Natural killer cell (primary cell): ENCODE results near the gene R3HDM2. TPM values are rescaled to one million over a fixed set of nuclear protein-coding genes. Genes with fewer than 3 reads are reported as not detected.

Experiments
- ATAC-seq, 3 donors: fragments of 150-1000 bp in 2 of 3; fragments of 200-7000 bp in 1 of 3; cut with Tn5 transposase; 1 replicate in 1 of 3; 2 replicates in 2 of 3; pipeline ENCODE4 v1.10.0; 2021; ENCODE audit warnings: mild to moderate bottlenecking in 2 of 3, moderate library complexity in 2 of 3
- DNase-seq, 2 donors: peaks; one replicate each; pipeline versions ENCODE4 v3.0.0 to v3.0.0-alpha.2; 2013 to 2021; ENCODE audit warnings: mixed read lengths in 1 of 2
- H3K27ac ChIP-seq: one replicate; pipeline ENCODE4 v1.5.1; 2013; ENCODE audit warnings: mild to moderate bottlenecking, low read length
- H3K27me3 ChIP-seq: one replicate; pipeline ENCODE4 v1.6.1; 2013; ENCODE audit warnings: low read length; ENCODE audit not compliant: control insufficient read depth, insufficient read depth
- H3K36me3 ChIP-seq: one replicate; pipeline ENCODE4 v1.6.1; 2013; ENCODE audit warnings: low read length; ENCODE audit not compliant: control insufficient read depth, insufficient read depth
- H3K4me1 ChIP-seq: one replicate; pipeline ENCODE4 v1.6.1; 2013; ENCODE audit warnings: low read length; ENCODE audit not compliant: control insufficient read depth, insufficient read depth
- H3K4me3 ChIP-seq: one replicate; pipeline ENCODE4 v1.5.1; 2013; ENCODE audit warnings: low read length
- H3K9me3 ChIP-seq: one replicate; pipeline ENCODE4 v1.6.1; 2013; ENCODE audit warnings: low read length; ENCODE audit not compliant: control insufficient read depth, insufficient read depth
- H3K27ac Mint-ChIP-seq, 2 donors: one replicate each; pipeline ENCODE4 v1.8.0; 2022; ENCODE audit warnings: mild to moderate bottlenecking in 2 of 2, mixed read lengths in 2 of 2, moderate library complexity in 1 of 2
- H3K27me3 Mint-ChIP-seq, 2 donors: one replicate each; pipeline ENCODE4 v1.8.0; 2022; ENCODE audit warnings: low read depth in 2 of 2, mixed read lengths in 2 of 2
- H3K36me3 Mint-ChIP-seq: one replicate; pipeline ENCODE4 v1.8.0; 2022; ENCODE audit warnings: mixed read lengths
- H3K4me1 Mint-ChIP-seq, 2 donors: one replicate each; pipeline ENCODE4 v1.8.0; 2022; ENCODE audit warnings: mixed read lengths in 2 of 2
- H3K4me3 Mint-ChIP-seq: one replicate; pipeline ENCODE4 v1.8.0; 2022; ENCODE audit warnings: mild to moderate bottlenecking, moderate library complexity, mixed read lengths
- H3K9me3 Mint-ChIP-seq, 2 donors: one replicate each; pipeline ENCODE4 v1.8.0; 2022; ENCODE audit warnings: mixed read lengths in 2 of 2
- CTCF ChIP-seq: fragments of 200-600 bp; IDR thresholded peaks from one replicate; pipeline ENCODE4 v1.8.0; 2022; ENCODE audit warnings: antibody characterized with exemption
- WGBS: methylation state at CpG from one replicate; pipeline ENCODE4 v1.1.7; 2013; ENCODE audit warnings: missing lambda C conversion rate; ENCODE audit not compliant: insufficient coverage; 5-methylcytosine and 5-hydroxymethylcytosine counted together
- intact Hi-C: fragments of 100-400 bp; cut with micrococcal nuclease; formaldehyde crosslinking; loops from one replicate; pipeline ENCODE4 v1.14.2; 2022
- total RNA-seq, 4 donors: library from RNA; stranded (reverse); fragments of 120-200 nt in 1 of 4; gene quantifications; one replicate each; pipeline versions ENCODE4 v1.2.3 to v1.2.4, GENCODE V29; 2013 to 2022

Gene R3HDM2
- total RNA-seq, 3 donors from 2014 or later (not counting 1 experiment from before 2014, with no cell fraction given) = 110 to 124 (median 123) TPM

- Histone ChIP-seq H3K9me3 (no peaks in the 10 kb centered on the region), H3K4me3 (no peak overlapping the region), H3K27ac (no peak overlapping the region), H3K36me3 (no peaks in the 10 kb centered on the region), H3K4me1 (no peaks in the 10 kb centered on the region), H3K27me3 (no peaks in the 10 kb centered on the region)
- no peak for TF ChIP-seq CTCF
- H3K9me3 Mint-ChIP-seq = no peaks in the 10 kb centered on the region
- peak overlapping the region in 1 of 2 donors; percentile 56 for H3K27ac Mint-ChIP-seq
- no peaks in the 10 kb centered on the region for H3K27me3 Mint-ChIP-seq
- no peak overlapping the region for H3K4me3 Mint-ChIP-seq
- peaks cover 14 to 16% of the 10 kb centered on the region in 2 donors for H3K4me1 Mint-ChIP-seq
- DNase-seq (no peak), ATAC-seq (no peak)
- WGBS = 100% methylated on average over 1 of the region's 2 CpGs
- H3K36me3 Mint-ChIP-seq = no peaks in the 10 kb centered on the region
- intact Hi-C loops = no loop called here
These were observed 49.1 kb downstream of the R3HDM2 start for GRCh38 chr12:57381693-57382220.

GRCh38 chr12:57380300-57380699, 50.5 kb downstream of the R3HDM2 start:
- H3K4me1 Mint-ChIP-seq = peaks cover 10 to 16% of the 10 kb centered on the region in 2 donors
- no peak overlapping the region for H3K4me3 Mint-ChIP-seq
- no peaks in the 10 kb centered on the region for H3K27me3 Mint-ChIP-seq
- no peak for TF ChIP-seq CTCF
- no peaks in the 10 kb centered on the region for H3K9me3 Mint-ChIP-seq
- H3K36me3 Mint-ChIP-seq = no peaks in the 10 kb centered on the region
- Histone ChIP-seq H3K27ac (no peak overlapping the region), H3K36me3 (no peaks in the 10 kb centered on the region), H3K27me3 (no peaks in the 10 kb centered on the region), H3K4me1 (no peaks in the 10 kb centered on the region), H3K9me3 (no peaks in the 10 kb centered on the region), H3K4me3 (no peak overlapping the region)
- no peak for DNase-seq
- H3K27ac Mint-ChIP-seq = peak overlapping the region; percentile 17 to 22
- no peak for ATAC-seq
- WGBS = 90% methylated on average over 1 of the region's 1 CpG
- intact Hi-C loops = no loop called here

GRCh38 chr12:57377103-57377840, 53.6 kb downstream of the R3HDM2 start:
- H3K9me3 ChIP-seq = no peaks in the 10 kb centered on the region
- no peaks in the 10 kb centered on the region for H3K36me3 Mint-ChIP-seq
- peaks cover 10 to 16% of the 10 kb centered on the region in 2 donors for H3K4me1 Mint-ChIP-seq
- H3K36me3 ChIP-seq = peaks cover 2% of the 10 kb centered on the region
- H3K27me3 Mint-ChIP-seq = no peaks in the 10 kb centered on the region
- H3K27ac ChIP-seq = no peak overlapping the region
- no peaks in the 10 kb centered on the region for H3K9me3 Mint-ChIP-seq
- no peak for ATAC-seq
- WGBS = 94% methylated on average over 3 of the region's 3 CpGs
- no peaks in the 10 kb centered on the region for H3K27me3 ChIP-seq
- no peaks in the 10 kb centered on the region for H3K4me1 ChIP-seq
- no peak for DNase-seq
- TF ChIP-seq CTCF = no peak
- peak overlapping the region in 1 of 2 donors; percentile 71 for H3K27ac Mint-ChIP-seq
- intact Hi-C loops = no loop called here
- no peak overlapping the region for H3K4me3 Mint-ChIP-seq
- H3K4me3 ChIP-seq = no peak overlapping the region
